ENCODE results near the gene GRIK4.

GRIK4 gene

DNA sequence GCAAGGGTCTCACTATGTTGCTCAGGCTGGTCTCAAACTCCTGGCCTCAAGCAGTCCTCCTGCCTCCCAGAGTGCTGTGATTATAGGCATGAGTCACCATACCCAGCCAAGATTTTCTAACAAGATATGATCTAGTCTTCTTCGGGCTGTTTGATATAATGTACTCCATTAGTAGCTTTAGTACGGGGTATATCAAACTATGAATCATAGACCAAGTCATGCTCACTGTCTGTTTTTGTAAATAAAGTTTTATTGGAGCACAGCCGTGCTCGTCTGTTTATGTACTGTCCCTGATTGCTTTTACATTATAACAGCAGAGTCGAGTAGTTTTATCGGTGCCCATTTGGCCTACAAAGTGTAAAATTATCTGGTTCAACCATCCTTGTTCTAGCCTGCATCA, 43.9 kb upstream of the GRIK4 start:
- Histone ChIP-seq H4K20me1 (ENCODE audit: insufficient read depth, low read length, poor library complexity, severe bottlenecking) (no peaks in the 10 kb centered on the region), H3K4me2 (ENCODE audit: low read depth, low read length, poor library complexity, severe bottlenecking) (no peak overlapping the region), H3K4me1 (ENCODE audit: insufficient read depth, low read length, poor library complexity, severe bottlenecking) (no peaks in the 10 kb centered on the region), H3K4me3 (ENCODE audit: low read length, poor library complexity, severe bottlenecking) (no peak overlapping the region), H3K79me2 (ENCODE audit: insufficient read depth, low read length) (no peaks in the 10 kb centered on the region), H3K9ac (ENCODE audit: low read depth, low read length, poor library complexity, severe bottlenecking) (no peak overlapping the region), H3K27me3 (ENCODE audit: insufficient read depth, low read length, poor library complexity, severe bottlenecking) (peaks cover 5% of the 10 kb centered on the region), H3K36me3 (ENCODE audit: insufficient read depth, low read length) (no peaks in the 10 kb centered on the region), H3K9me2 (replicated peaks; ENCODE audit: low read depth, low read length) (no peaks in the 10 kb centered on the region), H2AFZ (ENCODE audit: low read length) (no peak overlapping the region), H3F3A (ENCODE audit: low read depth) (no peaks in the 10 kb centered on the region), H3K9me3 (ENCODE audit: insufficient read depth, low read depth, low read length) (no peaks in the 10 kb centered on the region)
- TF ChIP-seq EZH2phosphoT487 (IDR thresholded peaks at IDR 0.05; ENCODE audit: borderline replicate concordance) (no peak), CTCF (conservative IDR thresholded peaks at IDR 0.05; ENCODE audit: low read length) (no peak)

DNA sequence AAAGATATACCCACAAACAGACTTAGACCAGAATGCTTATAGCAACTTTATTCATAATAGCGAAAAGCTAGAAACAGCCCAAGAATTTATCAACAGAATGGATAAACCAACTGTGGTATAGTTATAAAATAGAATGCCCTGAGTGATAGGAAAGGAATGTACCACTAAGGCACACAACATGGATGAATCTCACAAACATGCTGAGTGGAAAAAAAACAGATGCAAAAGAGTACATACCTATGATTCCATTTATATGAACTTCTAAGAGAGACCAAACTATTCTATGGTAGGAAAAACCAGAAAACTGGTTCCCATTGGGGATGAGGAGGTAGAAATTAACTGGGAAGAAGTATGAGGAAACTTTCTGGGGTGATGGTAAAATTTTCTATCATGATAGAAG, 40.4 kb upstream of the GRIK4 start:
- H3K36me3 ChIP-seq (ENCODE audit: insufficient read depth, low read length): no peaks in the 10 kb centered on the region
- H3K9ac ChIP-seq (ENCODE audit: low read depth, low read length, poor library complexity, severe bottlenecking): no peak overlapping the region
- H3F3A ChIP-seq (ENCODE audit: low read depth): no peaks in the 10 kb centered on the region
- H3K4me2 ChIP-seq (ENCODE audit: low read depth, low read length, poor library complexity, severe bottlenecking): no peak overlapping the region
- H4K20me1 ChIP-seq (ENCODE audit: insufficient read depth, low read length, poor library complexity, severe bottlenecking): no peaks in the 10 kb centered on the region
- H2AFZ ChIP-seq (ENCODE audit: low read length): no peak overlapping the region
- no peaks in the 10 kb centered on the region for H3K79me2 ChIP-seq (ENCODE audit: insufficient read depth, low read length)
- H3K27me3 ChIP-seq (ENCODE audit: insufficient read depth, low read length, poor library complexity, severe bottlenecking): peaks cover 5% of the 10 kb centered on the region
- no peak overlapping the region for H3K4me3 ChIP-seq (ENCODE audit: low read length, poor library complexity, severe bottlenecking)
- H3K9me3 ChIP-seq (ENCODE audit: insufficient read depth, low read depth, low read length): no peaks in the 10 kb centered on the region
- no peaks in the 10 kb centered on the region for H3K9me2 ChIP-seq (replicated peaks; ENCODE audit: low read depth, low read length)
- no peaks in the 10 kb centered on the region for H3K4me1 ChIP-seq (ENCODE audit: insufficient read depth, low read length, poor library complexity, severe bottlenecking)
- TF ChIP-seq EZH2phosphoT487 (IDR thresholded peaks at IDR 0.05; ENCODE audit: borderline replicate concordance) (no peak), CTCF (conservative IDR thresholded peaks at IDR 0.05; ENCODE audit: low read length) (no peak)

DNA sequence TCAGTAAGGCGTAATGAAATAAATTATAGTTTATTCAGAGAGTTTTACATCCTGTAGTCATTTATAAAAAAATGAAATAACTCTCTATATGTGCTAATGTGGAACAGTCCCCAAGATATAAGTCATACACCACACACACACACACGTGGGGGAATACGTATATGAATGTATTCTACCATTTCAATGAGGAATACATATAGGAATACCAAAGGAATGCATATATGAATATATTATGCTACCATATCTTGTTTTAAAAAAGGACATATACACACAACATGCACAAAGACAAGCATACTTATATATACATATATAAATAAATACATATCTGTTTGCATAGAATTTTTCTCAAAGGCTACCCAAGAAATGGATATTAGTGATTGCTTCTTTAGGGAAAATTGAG, 39.6 kb upstream of the GRIK4 start:
- H3K36me3 ChIP-seq (ENCODE audit: insufficient read depth, low read length): no peaks in the 10 kb centered on the region
- H3K79me2 ChIP-seq (ENCODE audit: insufficient read depth, low read length): no peaks in the 10 kb centered on the region
- no peaks in the 10 kb centered on the region for H3K4me1 ChIP-seq (ENCODE audit: insufficient read depth, low read length, poor library complexity, severe bottlenecking)
- no peaks in the 10 kb centered on the region for H3F3A ChIP-seq (ENCODE audit: low read depth)
- no peak overlapping the region for H3K9ac ChIP-seq (ENCODE audit: low read depth, low read length, poor library complexity, severe bottlenecking)
- no peaks in the 10 kb centered on the region for H3K9me2 ChIP-seq (replicated peaks; ENCODE audit: low read depth, low read length)
- H3K4me2 ChIP-seq (ENCODE audit: low read depth, low read length, poor library complexity, severe bottlenecking): no peak overlapping the region
- peaks cover 5% of the 10 kb centered on the region for H3K27me3 ChIP-seq (ENCODE audit: insufficient read depth, low read length, poor library complexity, severe bottlenecking)
- TF ChIP-seq EZH2phosphoT487 (IDR thresholded peaks at IDR 0.05; ENCODE audit: borderline replicate concordance) (no peak), CTCF (conservative IDR thresholded peaks at IDR 0.05; ENCODE audit: low read length) (no peak)
- H3K9me3 ChIP-seq (ENCODE audit: insufficient read depth, low read depth, low read length): no peaks in the 10 kb centered on the region
- no peak overlapping the region for H2AFZ ChIP-seq (ENCODE audit: low read length)
- no peak overlapping the region for H3K4me3 ChIP-seq (ENCODE audit: low read length, poor library complexity, severe bottlenecking)
- H4K20me1 ChIP-seq (ENCODE audit: insufficient read depth, low read length, poor library complexity, severe bottlenecking): no peaks in the 10 kb centered on the region
